ENCODE results near the gene UVRAG. TPM values are rescaled to one million over a fixed set of nuclear protein-coding genes. Genes with fewer than 3 reads are reported as not detected.

UVRAG gene
- total and polyA plus RNA-seq, 2 of the 13 experiments (the other 11 are each of a cell fraction or from before 2014, with no cell fraction given): 9.7 to 17.3 TPM

- Histone ChIP-seq H3K27ac (ENCODE audit: extremely low read length, insufficient read depth, low read length) (no peak overlapping the region), H3K4me1 (ENCODE audit: insufficient read depth, low read length) (peaks cover 3% of the 10 kb centered on the region), H3K27me3 (ENCODE audit: control insufficient read depth in 1 of 2, insufficient read depth in 2 of 2, low read length in 2 of 2) (no peaks in the 10 kb centered on the region), H2AFZ (ENCODE audit: low read length) (no peak overlapping the region), H4K20me1 (ENCODE audit: insufficient read depth, low read length) (peaks cover 2% of the 10 kb centered on the region; the same call in 1 of the 2 replicates), H3K4me2 (ENCODE audit: low read depth, low read length) (no peak overlapping the region), H3K4me3 (replicated peaks in 1 of 3; ENCODE audit: insufficient read depth in 1 of 3, low read depth in 2 of 3, low read length in 3 of 3) (no peak overlapping the region), H3K36me3 (replicated peaks in 1 of 2; ENCODE audit: control insufficient read depth in 1 of 2, insufficient read depth in 2 of 2, low read length in 2 of 2) (peaks cover 0 to 3% of the 10 kb centered on the region in 2 experiments; a peak in 1 of 5 replicates), H3K9ac (ENCODE audit: insufficient read depth, low read depth, low read length) (no peak overlapping the region), H3K9me3 (ENCODE audit: low read length) (no peaks in the 10 kb centered on the region), H3K79me2 (ENCODE audit: insufficient read depth, low read length) (no peaks in the 10 kb centered on the region)
- intact Hi-C loops (cut with micrococcal nuclease; ENCODE audit: unreplicated experiment): no loop called here
- FAIRE-seq: no peak
- BruUV-seq (replicated peaks): no TSS peak
- no peak for ATAC-seq
- DNase-seq (ENCODE audit: low spot score): no peak
- POLR2A ChIA-PET: no interaction called here
- TF ChIP-seq ZNF770 (CRISPR knock-in tag; IDR thresholded peaks at IDR 0.05) (no peak), TBX3 (IDR thresholded peaks at IDR 0.05; ENCODE audit: borderline replicate concordance) (no peak)
- CTCF ChIA-PET (ENCODE audit: low intra/inter-chr PET ratio, low total read pairs): no interaction called here
- in situ Hi-C loops (cut with HindIII; ENCODE audit: extremely low pct_ligation_motif_present, low pct_unique_long_range_greater_than_20kb): no loop called here
Measured at GRCh38 chr11:76095891-76096290, 280.9 kb downstream of the UVRAG start.

- peaks cover 0 to 3% of the 10 kb centered on the region in 2 experiments; a peak in 1 of 5 replicates for H3K36me3 ChIP-seq (replicated peaks in 1 of 2; ENCODE audit: control insufficient read depth in 1 of 2, insufficient read depth in 2 of 2, low read length in 2 of 2)
- CTCF ChIA-PET (ENCODE audit: low intra/inter-chr PET ratio, low total read pairs): no interaction called here
- no peak overlapping the region for H2AFZ ChIP-seq (ENCODE audit: low read length)
- H3K4me1 ChIP-seq (ENCODE audit: insufficient read depth, low read length): peaks cover 8% of the 10 kb centered on the region
- ATAC-seq: no peak
- no peak overlapping the region for H3K27ac ChIP-seq (ENCODE audit: extremely low read length, insufficient read depth, low read length)
- H3K9me3 ChIP-seq (ENCODE audit: low read length): no peaks in the 10 kb centered on the region
- in situ Hi-C loops (cut with HindIII; ENCODE audit: extremely low pct_ligation_motif_present, low pct_unique_long_range_greater_than_20kb) (no loop called here), intact Hi-C loops (cut with micrococcal nuclease; ENCODE audit: unreplicated experiment) (no loop called here)
- no TSS peak for BruUV-seq (replicated peaks)
- no peak overlapping the region for H3K4me2 ChIP-seq (ENCODE audit: low read depth, low read length)
- H3K27me3 ChIP-seq (ENCODE audit: control insufficient read depth in 1 of 2, insufficient read depth in 2 of 2, low read length in 2 of 2): no peaks in the 10 kb centered on the region
- H3K79me2 ChIP-seq (ENCODE audit: insufficient read depth, low read length): no peaks in the 10 kb centered on the region
- no peak overlapping the region for H3K4me3 ChIP-seq (replicated peaks in 1 of 3; ENCODE audit: insufficient read depth in 1 of 3, low read depth in 2 of 3, low read length in 3 of 3)
- POLR2A ChIA-PET: no interaction called here
- no peak for DNase-seq (ENCODE audit: low spot score)
- FAIRE-seq: no peak
- H4K20me1 ChIP-seq (ENCODE audit: insufficient read depth, low read length): peaks cover 3% of the 10 kb centered on the region; the same call in 1 of the 2 replicates
- H3K9ac ChIP-seq (ENCODE audit: insufficient read depth, low read depth, low read length): no peak overlapping the region
- WGBS (ENCODE audit: low lambda C conversion rate): 95% methylated on average over 6 of the region's 6 CpGs
- TF ChIP-seq ZNF724P (CRISPR knock-in tag; IDR thresholded peaks at IDR 0.05; ENCODE audit: borderline replicate concordance) (no peak), ZNF83 (CRISPR knock-in tag; IDR thresholded peaks at IDR 0.05; ENCODE audit: borderline replicate concordance) (no peak), GATA4 (IDR thresholded peaks at IDR 0.05; ENCODE audit: borderline replicate concordance, low read depth) (no peak), ZC3H4 (CRISPR knock-in tag; IDR thresholded peaks at IDR 0.05; ENCODE audit: borderline replicate concordance) (no peak), NFE2L2 (IDR thresholded peaks at IDR 0.05; ENCODE audit: low read length) (no peak), ZBTB2 (CRISPR knock-in tag; IDR thresholded peaks at IDR 0.05; ENCODE audit: low read depth) (no peak), ZNF597 (CRISPR knock-in tag; IDR thresholded peaks at IDR 0.05) (no peak), ZFX (CRISPR knock-in tag; IDR thresholded peaks at IDR 0.05; ENCODE audit: low read depth) (no peak), ZNF317 (CRISPR knock-in tag; IDR thresholded peaks at IDR 0.05) (no peak), ZNF207 (IDR thresholded peaks at IDR 0.05; ENCODE audit: borderline replicate concordance) (no peak), CHD2 (IDR thresholded peaks at IDR 0.05; ENCODE audit: low read depth, low read length) (no peak), BCL3 (CRISPR knock-in tag; IDR thresholded peaks at IDR 0.05) (no peak)
Measured at GRCh38 chr11:76096552-76096951, 281.5 kb downstream of the UVRAG start.

Data from HepG2 (cell line).